ENCODE data around the gene SPAM1.

DNA sequence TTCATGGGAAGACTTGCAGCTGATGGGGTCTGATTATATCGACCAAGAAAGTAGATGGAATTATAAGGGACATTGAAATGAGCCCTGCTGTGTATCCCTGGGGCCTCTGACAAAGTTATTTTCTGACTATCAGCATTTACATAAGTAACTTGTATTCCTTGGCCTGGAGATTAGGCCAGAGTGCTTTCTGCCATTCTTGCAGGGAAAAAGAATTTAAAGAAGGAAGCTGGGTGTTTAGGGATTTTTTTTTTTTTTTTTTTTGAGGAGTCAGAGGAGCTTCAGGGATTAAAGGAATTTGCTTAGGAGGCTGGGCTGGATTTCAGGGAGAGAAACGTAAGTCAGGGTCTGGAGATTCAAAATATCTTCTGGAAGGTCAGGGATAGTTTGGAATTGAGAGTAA, 4.6 kb downstream of the SPAM1 start:
- TF ChIP-seq, protein P1, sequence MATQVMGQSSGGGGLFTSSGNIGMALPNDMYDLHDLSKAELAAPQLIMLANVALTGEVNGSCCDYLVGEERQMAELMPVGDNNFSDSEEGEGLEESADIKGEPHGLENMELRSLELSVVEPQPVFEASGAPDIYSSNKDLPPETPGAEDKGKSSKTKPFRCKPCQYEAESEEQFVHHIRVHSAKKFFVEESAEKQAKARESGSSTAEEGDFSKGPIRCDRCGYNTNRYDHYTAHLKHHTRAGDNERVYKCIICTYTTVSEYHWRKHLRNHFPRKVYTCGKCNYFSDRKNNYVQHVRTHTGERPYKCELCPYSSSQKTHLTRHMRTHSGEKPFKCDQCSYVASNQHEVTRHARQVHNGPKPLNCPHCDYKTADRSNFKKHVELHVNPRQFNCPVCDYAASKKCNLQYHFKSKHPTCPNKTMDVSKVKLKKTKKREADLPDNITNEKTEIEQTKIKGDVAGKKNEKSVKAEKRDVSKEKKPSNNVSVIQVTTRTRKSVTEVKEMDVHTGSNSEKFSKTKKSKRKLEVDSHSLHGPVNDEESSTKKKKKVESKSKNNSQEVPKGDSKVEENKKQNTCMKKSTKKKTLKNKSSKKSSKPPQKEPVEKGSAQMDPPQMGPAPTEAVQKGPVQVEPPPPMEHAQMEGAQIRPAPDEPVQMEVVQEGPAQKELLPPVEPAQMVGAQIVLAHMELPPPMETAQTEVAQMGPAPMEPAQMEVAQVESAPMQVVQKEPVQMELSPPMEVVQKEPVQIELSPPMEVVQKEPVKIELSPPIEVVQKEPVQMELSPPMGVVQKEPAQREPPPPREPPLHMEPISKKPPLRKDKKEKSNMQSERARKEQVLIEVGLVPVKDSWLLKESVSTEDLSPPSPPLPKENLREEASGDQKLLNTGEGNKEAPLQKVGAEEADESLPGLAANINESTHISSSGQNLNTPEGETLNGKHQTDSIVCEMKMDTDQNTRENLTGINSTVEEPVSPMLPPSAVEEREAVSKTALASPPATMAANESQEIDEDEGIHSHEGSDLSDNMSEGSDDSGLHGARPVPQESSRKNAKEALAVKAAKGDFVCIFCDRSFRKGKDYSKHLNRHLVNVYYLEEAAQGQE (IDR thresholded peaks at IDR 0.05; ENCODE audit: low read depth), result no peak
- TF ChIP-seq YY1 (IDR thresholded peaks at IDR 0.05; ENCODE audit: low read depth), result no peak
- no peak for TF ChIP-seq TCF12 (IDR thresholded peaks at IDR 0.05; ENCODE audit: low read depth)
- no peak for TF ChIP-seq RAD21 (IDR thresholded peaks at IDR 0.05; ENCODE audit: low read depth)
- no peak for TF ChIP-seq CREB1 (IDR thresholded peaks at IDR 0.05; ENCODE audit: low read depth)
- TF ChIP-seq TEAD4 (IDR thresholded peaks at IDR 0.05), result no peak
- TF ChIP-seq EGR1 (IDR thresholded peaks at IDR 0.05), result no peak
- TF ChIP-seq EP300 (IDR thresholded peaks at IDR 0.05; ENCODE audit: borderline replicate concordance), result no peak
- TF ChIP-seq, protein P2, sequence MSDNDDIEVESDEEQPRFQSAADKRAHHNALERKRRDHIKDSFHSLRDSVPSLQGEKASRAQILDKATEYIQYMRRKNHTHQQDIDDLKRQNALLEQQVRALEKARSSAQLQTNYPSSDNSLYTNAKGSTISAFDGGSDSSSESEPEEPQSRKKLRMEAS (IDR thresholded peaks at IDR 0.05), result no peak
- no peak for TF ChIP-seq TAF1 (IDR thresholded peaks at IDR 0.05; ENCODE audit: low read depth)
- no peak for TF ChIP-seq NFIC (IDR thresholded peaks at IDR 0.05)
- TF ChIP-seq CEBPB (IDR thresholded peaks at IDR 0.05), result no peak
- no peak for TF ChIP-seq FOXM1 (IDR thresholded peaks at IDR 0.05; ENCODE audit: borderline replicate concordance, low read depth)

All from Ishikawa (cell line).